ENCODE measurements around the gene TMEM242. TPM values are rescaled to one million over a fixed set of nuclear protein-coding genes. Genes with fewer than 3 reads are reported as not detected.
A peak's percentile ranks its signal among the peaks of the same experiment; 100 is the strongest.
"Not testable (repeated sequence)": the region's sequence is repeated elsewhere in the genome, so short reads cannot be mapped to it uniquely, and the experiment has no call there.

TMEM242 gene
- total RNA-seq, 1 donor from 2014 or later, result 19.4 TPM

GRCh38 chr6:157328108-157328692, 4.9 kb upstream of the TMEM242 start:
- intact Hi-C loops (cut with DNase I), result no loop called here
- ATAC-seq, result no peak
- DNase-seq (ENCODE audit: missing footprints), result no peak

- ATAC-seq (no peak), DNase-seq (ENCODE audit: missing footprints) (no peak)
- intact Hi-C loops (cut with DNase I), result no loop called here
These were observed 3.7 kb upstream of the TMEM242 start for GRCh38 chr6:157326979-157327378.

GRCh38 chr6:157325069-157325805, 1.9 kb upstream of the TMEM242 start:
- DNase-seq (ENCODE audit: missing footprints) (no peak), ATAC-seq (no peak)
- intact Hi-C loops (cut with DNase I), result no loop called here

GRCh38 chr6:157323966-157324300, 614 bp upstream of the TMEM242 start:
- intact Hi-C loops (cut with DNase I), result loop anchor here (2.0 to 5.0 kb wide), 2 partner anchors 57 to 108 kb away; partner anchors contain the start of gene ZDHHC14
- ATAC-seq (peak; percentile 81), DNase-seq (ENCODE audit: missing footprints) (peak; percentile 89)

GRCh38 chr6:157322792-157323254, 496 bp downstream of the TMEM242 start:
- peak; percentile 93 for DNase-seq (ENCODE audit: missing footprints)
- peak; percentile 90 for ATAC-seq
- intact Hi-C loops (cut with DNase I), result loop anchor here (2.0 to 5.0 kb wide), 2 partner anchors 58 to 109 kb away; partner anchors contain the start of gene ZDHHC14

- no peak for DNase-seq (ENCODE audit: missing footprints)
- peak; percentile 82 for ATAC-seq
- intact Hi-C loops (cut with DNase I), result loop anchor here (5.0 kb wide), 1 partner anchor 280 kb away; no protein-coding TSS in a partner anchor
These were observed 6.2 kb downstream of the TMEM242 start for GRCh38 chr6:157316871-157317814.

GRCh38 chr6:157314705-157315321, 8.5 kb downstream of the TMEM242 start:
- ATAC-seq (peak; percentile 67), DNase-seq (ENCODE audit: missing footprints) (no peak)
- intact Hi-C loops (cut with DNase I), result loop anchor here (1.0 to 5.0 kb wide), 2 partner anchors 282 to 352 kb away; no protein-coding TSS in a partner anchor

GRCh38 chr6:157313531-157314467, 9.5 kb downstream of the TMEM242 start:
- ATAC-seq, result no peak

GRCh38 chr6:157312757-157313156, 10.6 kb downstream of the TMEM242 start:
- ATAC-seq (no peak), DNase-seq (ENCODE audit: missing footprints) (no peak)
- intact Hi-C loops (cut with DNase I), result no loop called here

More at GRCh38 chr6:157313531-157314467, 9.5 kb downstream of the TMEM242 start:
- no peak for DNase-seq (ENCODE audit: missing footprints)
- intact Hi-C loops (cut with DNase I), result loop anchor here (1.0 kb wide), 1 partner anchor 354 kb away; no protein-coding TSS in a partner anchor

GRCh38 chr6:157310693-157311092, 12.6 kb downstream of the TMEM242 start:
- intact Hi-C loops (cut with DNase I); DNase-seq (ENCODE audit: missing footprints); ATAC-seq: not testable (repeated sequence)

- no peak for ATAC-seq
- DNase-seq (ENCODE audit: missing footprints), result no peak
- intact Hi-C loops (cut with DNase I), result no loop called here
These were observed 15.7 kb downstream of the TMEM242 start for GRCh38 chr6:157307661-157308060.

- intact Hi-C loops (cut with DNase I), result no loop called here
- ATAC-seq, result peak; percentile 22
- no peak for DNase-seq (ENCODE audit: missing footprints)
These were observed 17.4 kb downstream of the TMEM242 start for GRCh38 chr6:157305670-157306653.

GRCh38 chr6:157304899-157305663, 18.2 kb downstream of the TMEM242 start:
- intact Hi-C loops (cut with DNase I), result no loop called here
- DNase-seq (ENCODE audit: missing footprints) (no peak), ATAC-seq (peak; percentile 40)

- no peak for DNase-seq (ENCODE audit: missing footprints)
- intact Hi-C loops (cut with DNase I), result no loop called here
- no peak for ATAC-seq
These were observed 20.6 kb downstream of the TMEM242 start for GRCh38 chr6:157302736-157303135.

- intact Hi-C loops (cut with DNase I), result no loop called here
- no peak for DNase-seq (ENCODE audit: missing footprints)
- peak; percentile 43 for ATAC-seq
These were observed 22.9 kb downstream of the TMEM242 start for GRCh38 chr6:157300436-157300835.

GRCh38 chr6:157300006-157300405, 23.3 kb downstream of the TMEM242 start:
- no peak for DNase-seq (ENCODE audit: missing footprints)
- no peak for ATAC-seq
- intact Hi-C loops (cut with DNase I), result no loop called here

Data from Right ventricle myocardium inferior (tissue), 1 donor.